Smooth muscle cell (in vitro differentiated cells): ENCODE data around the gene TTC27. TPM values are rescaled to one million over a fixed set of nuclear protein-coding genes. Genes with fewer than 3 reads are reported as not detected.

Experiments
- DNase-seq: peaks from one replicate; lab custom pipeline; 2025; ENCODE audit not compliant: unreplicated experiment; lab: John Stamatoyannopoulos, UW
- H2AFZ ChIP-seq: fragments of 200-600 bp; sonication (generic); 2 replicates; pipeline ENCODE4 v1.6.0; 2016; ENCODE audit warnings: antibody characterized with exemption, low read depth, mild to moderate bottlenecking
- H3F3A ChIP-seq: fragments of 200-600 bp; sonication (generic); 2 replicates; pipeline ENCODE4 v1.6.0; 2017; ENCODE audit warnings: antibody characterized with exemption, low read depth
- H3K27ac ChIP-seq: fragments of 200-600 bp; sonication (generic); 2 replicates; pipeline ENCODE4 v1.5.1; 2016; ENCODE audit warnings: low read depth, mild to moderate bottlenecking
- H3K27me3 ChIP-seq: fragments of 200-600 bp; sonication (generic); 2 replicates; pipeline ENCODE4 v1.6.1; 2016; ENCODE audit warnings: low read depth, mild to moderate bottlenecking
- H3K36me3 ChIP-seq: fragments of 200-600 bp; sonication (generic); 2 replicates; pipeline ENCODE4 v1.5.1; 2016; ENCODE audit warnings: low read depth
- H3K4me1 ChIP-seq: fragments of 200-600 bp; sonication (generic); 2 replicates; pipeline ENCODE4 v1.5.1; 2016; ENCODE audit warnings: low read depth
- H3K4me2 ChIP-seq: fragments of 200-600 bp; sonication (generic); 2 replicates; pipeline ENCODE4 v1.6.0; 2016; ENCODE audit warnings: mild to moderate bottlenecking
- H3K4me3 ChIP-seq: fragments of 200-600 bp; sonication (generic); 2 replicates; pipeline ENCODE4 v1.5.1; 2016; ENCODE audit warnings: mild to moderate bottlenecking
- H3K79me2 ChIP-seq: fragments of 200-600 bp; sonication (generic); 2 replicates; pipeline ENCODE4 v1.6.0; 2016; ENCODE audit warnings: low read depth, mild to moderate bottlenecking
- H3K9ac ChIP-seq: fragments of 200-600 bp; sonication (generic); 2 replicates; pipeline ENCODE4 v1.6.0; 2016; ENCODE audit warnings: low read depth
- H3K9me3 ChIP-seq: fragments of 200-600 bp; sonication (generic); replicated peaks from 2 replicates; pipeline ENCODE4 v1.5.1; 2016; ENCODE audit warnings: low read depth
- H4K20me1 ChIP-seq: fragments of 200-600 bp; sonication (generic); 2 replicates; pipeline ENCODE4 v1.6.0; 2016; ENCODE audit warnings: low read depth
- CTCF ChIP-seq: fragments of 200-600 bp; sonication (generic); IDR thresholded peaks from 2 replicates; pipeline ENCODE4 v1.5.1; 2017; ENCODE audit warnings: borderline replicate concordance, mild to moderate bottlenecking, antibody characterized with exemption; ENCODE audit not compliant: insufficient read depth, poor library complexity, severe bottlenecking
- WGBS: methylation state at CpG from one replicate; pipeline ENCODE4 v1.1.7; 2016; ENCODE audit warnings: low lambda C conversion rate; 5-methylcytosine and 5-hydroxymethylcytosine counted together
- polyA plus RNA-seq: library from polyadenylated mRNA; unstranded; fragments of >200 nt; fragmentation: Nextera tagmentation; extraction: Ambion mirVana; gene quantifications from 2 replicates; pipeline ENCODE4 v1.2.1, GENCODE V29; 2016
- total RNA-seq: library from RNA; depleted of rRNA; stranded (reverse); fragments of >200 nt; gene quantifications from 2 replicates; pipeline ENCODE4 v1.2.3, GENCODE V29; 2014

Gene TTC27
- total and polyA plus RNA-seq, 2 experiments from 2014 or later = 9.2 to 12.1 TPM

- Histone ChIP-seq H3K4me2 (no peak overlapping the region), H3K27ac (no peak overlapping the region), H3F3A (no peaks in the 10 kb centered on the region), H2AFZ (no peak overlapping the region), H3K4me1 (no peaks in the 10 kb centered on the region), H3K79me2 (no peaks in the 10 kb centered on the region), H3K9me3 (no peaks in the 10 kb centered on the region), H4K20me1 (no peaks in the 10 kb centered on the region), H3K36me3 (no peaks in the 10 kb centered on the region), H3K9ac (no peak overlapping the region), H3K4me3 (no peak overlapping the region), H3K27me3 (no peaks in the 10 kb centered on the region)
- DNase-seq = no peak
- WGBS = 89% methylated on average over 5 of the region's 5 CpGs
- TF ChIP-seq CTCF = no peak
Observed at GRCh38 chr2:32811696-32812095, 183.8 kb downstream of the TTC27 start.

GRCh38 chr2:32812316-32812715, 184.5 kb downstream of the TTC27 start:
- Histone ChIP-seq H3F3A (no peaks in the 10 kb centered on the region), H3K9ac (no peak overlapping the region), H3K9me3 (no peaks in the 10 kb centered on the region), H3K36me3 (no peaks in the 10 kb centered on the region), H3K4me3 (no peak overlapping the region), H3K4me2 (no peak overlapping the region), H3K4me1 (no peaks in the 10 kb centered on the region), H4K20me1 (no peaks in the 10 kb centered on the region), H3K27me3 (no peaks in the 10 kb centered on the region), H3K27ac (no peak overlapping the region), H2AFZ (no peak overlapping the region), H3K79me2 (no peaks in the 10 kb centered on the region)
- no peak for DNase-seq
- 95% methylated on average over 3 of the region's 3 CpGs for WGBS
- TF ChIP-seq CTCF = no peak

- TF ChIP-seq CTCF = no peak
- WGBS = 94% methylated on average over 3 of the region's 3 CpGs
- Histone ChIP-seq H3K4me1 (peaks cover 7% of the 10 kb centered on the region), H3K9ac (no peak overlapping the region), H4K20me1 (no peaks in the 10 kb centered on the region), H2AFZ (no peak overlapping the region), H3F3A (no peaks in the 10 kb centered on the region), H3K27ac (no peak overlapping the region), H3K27me3 (no peaks in the 10 kb centered on the region), H3K36me3 (no peaks in the 10 kb centered on the region), H3K79me2 (no peaks in the 10 kb centered on the region), H3K9me3 (no peaks in the 10 kb centered on the region), H3K4me2 (no peak overlapping the region), H3K4me3 (no peak overlapping the region)
- DNase-seq = no peak
Observed at GRCh38 chr2:32820088-32820487, 192.2 kb downstream of the TTC27 start.

GRCh38 chr2:32820701-32821100, 192.9 kb downstream of the TTC27 start:
- no peak for TF ChIP-seq CTCF
- Histone ChIP-seq H3K9me3 (no peaks in the 10 kb centered on the region), H3K9ac (no peak overlapping the region), H4K20me1 (no peaks in the 10 kb centered on the region), H3K4me1 (peaks cover 7% of the 10 kb centered on the region), H3F3A (no peaks in the 10 kb centered on the region), H3K4me2 (no peak overlapping the region), H3K79me2 (no peaks in the 10 kb centered on the region), H3K36me3 (no peaks in the 10 kb centered on the region), H2AFZ (no peak overlapping the region), H3K4me3 (no peak overlapping the region), H3K27me3 (no peaks in the 10 kb centered on the region), H3K27ac (no peak overlapping the region)
- 93% methylated on average over 1 of the region's 1 CpG for WGBS
- DNase-seq = no peak
